Measurements from ENCODE around the gene CHST9. TPM values are rescaled to one million over a fixed set of nuclear protein-coding genes. Genes with fewer than 3 reads are reported as not detected.
A peak's percentile ranks its signal among the peaks of the same experiment; 100 is the strongest.

CHST9 gene
- total and polyA plus RNA-seq, 2 experiments from 2014 or later = 15.5 to 16.8 TPM

DNA sequence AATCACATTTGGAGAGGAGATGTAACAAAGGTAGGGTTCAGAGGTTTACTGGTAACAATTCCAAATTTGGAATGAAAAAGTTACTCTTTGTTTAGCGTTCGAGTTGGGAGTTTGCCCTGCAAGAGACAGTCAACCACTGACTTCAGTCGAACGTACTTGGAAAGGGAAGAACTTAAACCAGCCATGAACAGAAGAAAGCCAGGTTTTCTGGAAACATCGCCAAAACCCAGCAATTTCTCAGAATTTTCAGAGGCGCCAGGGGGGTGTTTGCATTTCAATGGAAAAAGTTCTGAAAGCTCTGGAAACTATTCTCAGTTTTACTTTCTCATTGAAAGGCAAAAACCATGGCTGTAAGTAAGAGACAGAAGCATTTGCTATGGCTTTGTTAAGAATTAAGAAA is 291.1 kb downstream of the CHST9 start:
- Histone ChIP-seq H3K27me3 (ENCODE audit: insufficient read depth) (no peaks in the 10 kb centered on the region), H3K27ac (ENCODE audit: low read depth) (peak overlapping the region; percentile 8; the same call in 1 of the 2 replicates), H3K9me2 (ENCODE audit: insufficient read depth) (no peaks in the 10 kb centered on the region), H3K4me3 (no peak overlapping the region), H3K4me2 (peak overlapping the region; percentile 57), H3K36me3 (ENCODE audit: insufficient read depth) (no peaks in the 10 kb centered on the region), H3K4me1 (ENCODE audit: insufficient read depth) (peaks cover 21% of the 10 kb centered on the region), H4K20me1 (replicated peaks; ENCODE audit: insufficient read depth) (no peaks in the 10 kb centered on the region), H2AFZ (no peak overlapping the region), H3F3A (replicated peaks; ENCODE audit: low read depth) (no peaks in the 10 kb centered on the region), H3K79me2 (replicated peaks; ENCODE audit: insufficient read depth) (no peaks in the 10 kb centered on the region)
- Mint-ChIP-seq H3K27me3 (ENCODE audit: insufficient read depth, low read depth, poor library complexity) (no peaks in the 10 kb centered on the region), H3K4me3 (no peak overlapping the region), H3K4me1 (peaks cover 18% of the 10 kb centered on the region), H3K36me3 (ENCODE audit: low read depth) (no peaks in the 10 kb centered on the region), H3K27ac (peak overlapping the region; percentile 75), H3K9me3 (no peaks in the 10 kb centered on the region)
- ATAC-seq (no peak), DNase-seq (ENCODE audit: low spot score) (peak; percentile 12)
- TF ChIP-seq EZH2phosphoT487 (IDR thresholded peaks at IDR 0.05; ENCODE audit: unreplicated experiment) = no peak
- TF ChIP-seq POLR2AphosphoS5 (IDR thresholded peaks at IDR 0.05; ENCODE audit: low read depth) = no peak
- TF ChIP-seq, protein P1, sequence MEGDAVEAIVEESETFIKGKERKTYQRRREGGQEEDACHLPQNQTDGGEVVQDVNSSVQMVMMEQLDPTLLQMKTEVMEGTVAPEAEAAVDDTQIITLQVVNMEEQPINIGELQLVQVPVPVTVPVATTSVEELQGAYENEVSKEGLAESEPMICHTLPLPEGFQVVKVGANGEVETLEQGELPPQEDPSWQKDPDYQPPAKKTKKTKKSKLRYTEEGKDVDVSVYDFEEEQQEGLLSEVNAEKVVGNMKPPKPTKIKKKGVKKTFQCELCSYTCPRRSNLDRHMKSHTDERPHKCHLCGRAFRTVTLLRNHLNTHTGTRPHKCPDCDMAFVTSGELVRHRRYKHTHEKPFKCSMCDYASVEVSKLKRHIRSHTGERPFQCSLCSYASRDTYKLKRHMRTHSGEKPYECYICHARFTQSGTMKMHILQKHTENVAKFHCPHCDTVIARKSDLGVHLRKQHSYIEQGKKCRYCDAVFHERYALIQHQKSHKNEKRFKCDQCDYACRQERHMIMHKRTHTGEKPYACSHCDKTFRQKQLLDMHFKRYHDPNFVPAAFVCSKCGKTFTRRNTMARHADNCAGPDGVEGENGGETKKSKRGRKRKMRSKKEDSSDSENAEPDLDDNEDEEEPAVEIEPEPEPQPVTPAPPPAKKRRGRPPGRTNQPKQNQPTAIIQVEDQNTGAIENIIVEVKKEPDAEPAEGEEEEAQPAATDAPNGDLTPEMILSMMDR (conservative IDR thresholded peaks at IDR 0.05; ENCODE audit: low read depth in 2 of 2) = no peak
- no peak for TF ChIP-seq CREB1 (CRISPR knock-in tag; IDR thresholded peaks at IDR 0.05; ENCODE audit: low read depth)
- no peak for TF ChIP-seq NANOG (IDR thresholded peaks at IDR 0.05; ENCODE audit: borderline replicate concordance)
- TF ChIP-seq, protein P2, sequence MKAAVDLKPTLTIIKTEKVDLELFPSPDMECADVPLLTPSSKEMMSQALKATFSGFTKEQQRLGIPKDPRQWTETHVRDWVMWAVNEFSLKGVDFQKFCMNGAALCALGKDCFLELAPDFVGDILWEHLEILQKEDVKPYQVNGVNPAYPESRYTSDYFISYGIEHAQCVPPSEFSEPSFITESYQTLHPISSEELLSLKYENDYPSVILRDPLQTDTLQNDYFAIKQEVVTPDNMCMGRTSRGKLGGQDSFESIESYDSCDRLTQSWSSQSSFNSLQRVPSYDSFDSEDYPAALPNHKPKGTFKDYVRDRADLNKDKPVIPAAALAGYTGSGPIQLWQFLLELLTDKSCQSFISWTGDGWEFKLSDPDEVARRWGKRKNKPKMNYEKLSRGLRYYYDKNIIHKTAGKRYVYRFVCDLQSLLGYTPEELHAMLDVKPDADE (IDR thresholded peaks at IDR 0.05) = no peak
- no peak for TF ChIP-seq JUNB (IDR thresholded peaks at IDR 0.05; ENCODE audit: unreplicated experiment)
- TF ChIP-seq, protein P3, sequence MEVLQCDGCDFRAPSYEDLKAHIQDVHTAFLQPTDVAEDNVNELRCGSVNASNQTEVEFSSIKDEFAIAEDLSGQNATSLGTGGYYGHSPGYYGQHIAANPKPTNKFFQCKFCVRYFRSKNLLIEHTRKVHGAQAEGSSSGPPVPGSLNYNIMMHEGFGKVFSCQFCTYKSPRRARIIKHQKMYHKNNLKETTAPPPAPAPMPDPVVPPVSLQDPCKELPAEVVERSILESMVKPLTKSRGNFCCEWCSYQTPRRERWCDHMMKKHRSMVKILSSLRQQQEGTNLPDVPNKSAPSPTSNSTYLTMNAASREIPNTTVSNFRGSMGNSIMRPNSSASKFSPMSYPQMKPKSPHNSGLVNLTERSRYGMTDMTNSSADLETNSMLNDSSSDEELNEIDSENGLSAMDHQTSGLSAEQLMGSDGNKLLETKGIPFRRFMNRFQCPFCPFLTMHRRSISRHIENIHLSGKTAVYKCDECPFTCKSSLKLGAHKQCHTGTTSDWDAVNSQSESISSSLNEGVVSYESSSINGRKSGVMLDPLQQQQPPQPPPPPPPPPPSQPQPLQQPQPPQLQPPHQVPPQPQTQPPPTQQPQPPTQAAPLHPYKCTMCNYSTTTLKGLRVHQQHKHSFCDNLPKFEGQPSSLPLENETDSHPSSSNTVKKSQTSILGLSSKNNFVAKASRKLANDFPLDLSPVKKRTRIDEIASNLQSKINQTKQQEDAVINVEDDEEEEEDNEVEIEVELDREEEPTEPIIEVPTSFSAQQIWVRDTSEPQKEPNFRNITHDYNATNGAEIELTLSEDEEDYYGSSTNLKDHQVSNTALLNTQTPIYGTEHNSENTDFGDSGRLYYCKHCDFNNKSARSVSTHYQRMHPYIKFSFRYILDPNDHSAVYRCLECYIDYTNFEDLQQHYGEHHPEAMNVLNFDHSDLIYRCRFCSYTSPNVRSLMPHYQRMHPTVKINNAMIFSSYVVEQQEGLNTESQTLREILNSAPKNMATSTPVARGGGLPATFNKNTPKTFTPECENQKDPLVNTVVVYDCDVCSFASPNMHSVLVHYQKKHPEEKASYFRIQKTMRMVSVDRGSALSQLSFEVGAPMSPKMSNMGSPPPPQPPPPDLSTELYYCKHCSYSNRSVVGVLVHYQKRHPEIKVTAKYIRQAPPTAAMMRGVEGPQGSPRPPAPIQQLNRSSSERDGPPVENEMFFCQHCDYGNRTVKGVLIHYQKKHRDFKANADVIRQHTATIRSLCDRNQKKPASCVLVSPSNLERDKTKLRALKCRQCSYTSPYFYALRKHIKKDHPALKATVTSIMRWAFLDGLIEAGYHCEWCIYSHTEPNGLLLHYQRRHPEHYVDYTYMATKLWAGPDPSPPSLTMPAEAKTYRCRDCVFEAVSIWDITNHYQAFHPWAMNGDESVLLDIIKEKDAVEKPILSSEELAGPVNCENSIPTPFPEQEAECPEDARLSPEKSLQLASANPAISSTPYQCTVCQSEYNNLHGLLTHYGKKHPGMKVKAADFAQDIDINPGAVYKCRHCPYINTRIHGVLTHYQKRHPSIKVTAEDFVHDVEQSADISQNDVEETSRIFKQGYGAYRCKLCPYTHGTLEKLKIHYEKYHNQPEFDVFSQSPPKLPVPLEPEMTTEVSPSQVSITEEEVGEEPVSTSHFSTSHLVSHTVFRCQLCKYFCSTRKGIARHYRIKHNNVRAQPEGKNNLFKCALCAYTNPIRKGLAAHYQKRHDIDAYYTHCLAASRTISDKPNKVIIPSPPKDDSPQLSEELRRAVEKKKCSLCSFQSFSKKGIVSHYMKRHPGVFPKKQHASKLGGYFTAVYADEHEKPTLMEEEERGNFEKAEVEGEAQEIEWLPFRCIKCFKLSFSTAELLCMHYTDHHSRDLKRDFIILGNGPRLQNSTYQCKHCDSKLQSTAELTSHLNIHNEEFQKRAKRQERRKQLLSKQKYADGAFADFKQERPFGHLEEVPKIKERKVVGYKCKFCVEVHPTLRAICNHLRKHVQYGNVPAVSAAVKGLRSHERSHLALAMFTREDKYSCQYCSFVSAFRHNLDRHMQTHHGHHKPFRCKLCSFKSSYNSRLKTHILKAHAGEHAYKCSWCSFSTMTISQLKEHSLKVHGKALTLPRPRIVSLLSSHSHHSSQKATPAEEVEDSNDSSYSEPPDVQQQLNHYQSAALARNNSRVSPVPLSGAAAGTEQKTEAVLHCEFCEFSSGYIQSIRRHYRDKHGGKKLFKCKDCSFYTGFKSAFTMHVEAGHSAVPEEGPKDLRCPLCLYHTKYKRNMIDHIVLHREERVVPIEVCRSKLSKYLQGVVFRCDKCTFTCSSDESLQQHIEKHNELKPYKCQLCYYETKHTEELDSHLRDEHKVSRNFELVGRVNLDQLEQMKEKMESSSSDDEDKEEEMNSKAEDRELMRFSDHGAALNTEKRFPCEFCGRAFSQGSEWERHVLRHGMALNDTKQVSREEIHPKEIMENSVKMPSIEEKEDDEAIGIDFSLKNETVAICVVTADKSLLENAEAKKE (CRISPR knock-in tag; IDR thresholded peaks at IDR 0.05) = no peak
- TF ChIP-seq ZNF331 (CRISPR knock-in tag; IDR thresholded peaks at IDR 0.05; ENCODE audit: low read depth) = no peak
- no peak for TF ChIP-seq ZNF114 (CRISPR knock-in tag; IDR thresholded peaks at IDR 0.05)
- TF ChIP-seq STAT1 (IDR thresholded peaks at IDR 0.05; ENCODE audit: unreplicated experiment) = no peak
